Tibial nerve (tissue), 4 donors: ENCODE measurements around the gene NEGR1.

Experiments used
- EP300 ChIP-seq, 2 donors: sonication (generic); formaldehyde crosslinking; IDR thresholded peaks; one replicate each; pipeline ENCODE4 v1.6.1; 2017; ENCODE audit warnings: antibody characterized with exemption in 2 of 2, mild to moderate bottlenecking in 1 of 2
- TF ChIP-seq, protein P1 (sequence below), 5 experiments: fragments of 200-600 bp in 3 of 5; fragments of 450-650 bp in 2 of 5; sonication (generic) in 3 of 5; IDR thresholded peaks; one replicate each; pipeline ENCODE4 v1.5.1; 2016 to 2019; ENCODE audit warnings: antibody characterized with exemption in 5 of 5, mild to moderate bottlenecking in 3 of 5, moderate library complexity in 2 of 5

GRCh38 chr1:71655604-71656003 is 626.7 kb downstream of the NEGR1 start:
- TF ChIP-seq, protein P1, sequence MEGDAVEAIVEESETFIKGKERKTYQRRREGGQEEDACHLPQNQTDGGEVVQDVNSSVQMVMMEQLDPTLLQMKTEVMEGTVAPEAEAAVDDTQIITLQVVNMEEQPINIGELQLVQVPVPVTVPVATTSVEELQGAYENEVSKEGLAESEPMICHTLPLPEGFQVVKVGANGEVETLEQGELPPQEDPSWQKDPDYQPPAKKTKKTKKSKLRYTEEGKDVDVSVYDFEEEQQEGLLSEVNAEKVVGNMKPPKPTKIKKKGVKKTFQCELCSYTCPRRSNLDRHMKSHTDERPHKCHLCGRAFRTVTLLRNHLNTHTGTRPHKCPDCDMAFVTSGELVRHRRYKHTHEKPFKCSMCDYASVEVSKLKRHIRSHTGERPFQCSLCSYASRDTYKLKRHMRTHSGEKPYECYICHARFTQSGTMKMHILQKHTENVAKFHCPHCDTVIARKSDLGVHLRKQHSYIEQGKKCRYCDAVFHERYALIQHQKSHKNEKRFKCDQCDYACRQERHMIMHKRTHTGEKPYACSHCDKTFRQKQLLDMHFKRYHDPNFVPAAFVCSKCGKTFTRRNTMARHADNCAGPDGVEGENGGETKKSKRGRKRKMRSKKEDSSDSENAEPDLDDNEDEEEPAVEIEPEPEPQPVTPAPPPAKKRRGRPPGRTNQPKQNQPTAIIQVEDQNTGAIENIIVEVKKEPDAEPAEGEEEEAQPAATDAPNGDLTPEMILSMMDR (IDR thresholded peaks at IDR 0.05) = no peak
- TF ChIP-seq EP300 (IDR thresholded peaks at IDR 0.05) = no peak
